Choroid plexus epithelial cell (primary cell): ENCODE data around the gene TP53I13.

ENCODE experiments used
- DNase-seq: peaks from one replicate; pipeline ENCODE4 v3.0.0-alpha.2; 2010; ENCODE audit warnings: low read depth
- H3K4me3 ChIP-seq: 2 replicates; pipeline ENCODE4 v1.5.1; 2011; ENCODE audit warnings: low read depth, mild to moderate bottlenecking, control low read depth, low read length, moderate library complexity
- TF ChIP-seq, protein P1 (sequence below): conservative IDR thresholded peaks from 2 replicates; pipeline ENCODE4 v1.5.1; 2011; ENCODE audit warnings: low read depth, mild to moderate bottlenecking, control low read depth, inconsistent platforms, low read length, moderate library complexity

Gene TP53I13

GRCh38 chr17:29614349-29615047, 46.0 kb downstream of the TP53I13 start:
- no peak overlapping the region for H3K4me3 ChIP-seq

DNA sequence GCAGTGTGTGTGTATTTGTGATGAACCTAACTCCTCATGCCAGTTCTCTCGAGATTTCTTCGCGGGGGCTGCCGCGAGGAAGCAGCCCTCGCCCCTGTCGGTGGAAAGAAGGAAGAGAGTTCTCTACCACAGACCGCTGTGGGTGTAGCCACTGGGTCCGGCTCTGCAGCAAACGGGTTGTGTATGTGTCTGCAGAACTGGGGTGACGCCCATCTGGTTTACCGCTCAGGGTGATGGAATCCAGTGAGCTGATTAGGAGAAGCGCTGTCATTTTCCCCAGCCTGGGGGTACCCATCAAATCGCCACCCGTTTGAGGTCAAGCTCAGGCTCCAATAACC, 46.5 kb downstream of the TP53I13 start:
- peak; percentile 62 for DNase-seq
- TF ChIP-seq, protein P1, sequence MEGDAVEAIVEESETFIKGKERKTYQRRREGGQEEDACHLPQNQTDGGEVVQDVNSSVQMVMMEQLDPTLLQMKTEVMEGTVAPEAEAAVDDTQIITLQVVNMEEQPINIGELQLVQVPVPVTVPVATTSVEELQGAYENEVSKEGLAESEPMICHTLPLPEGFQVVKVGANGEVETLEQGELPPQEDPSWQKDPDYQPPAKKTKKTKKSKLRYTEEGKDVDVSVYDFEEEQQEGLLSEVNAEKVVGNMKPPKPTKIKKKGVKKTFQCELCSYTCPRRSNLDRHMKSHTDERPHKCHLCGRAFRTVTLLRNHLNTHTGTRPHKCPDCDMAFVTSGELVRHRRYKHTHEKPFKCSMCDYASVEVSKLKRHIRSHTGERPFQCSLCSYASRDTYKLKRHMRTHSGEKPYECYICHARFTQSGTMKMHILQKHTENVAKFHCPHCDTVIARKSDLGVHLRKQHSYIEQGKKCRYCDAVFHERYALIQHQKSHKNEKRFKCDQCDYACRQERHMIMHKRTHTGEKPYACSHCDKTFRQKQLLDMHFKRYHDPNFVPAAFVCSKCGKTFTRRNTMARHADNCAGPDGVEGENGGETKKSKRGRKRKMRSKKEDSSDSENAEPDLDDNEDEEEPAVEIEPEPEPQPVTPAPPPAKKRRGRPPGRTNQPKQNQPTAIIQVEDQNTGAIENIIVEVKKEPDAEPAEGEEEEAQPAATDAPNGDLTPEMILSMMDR, result peak; percentile 5
- H3K4me3 ChIP-seq, result peak overlapping the region; percentile 47

More at GRCh38 chr17:29614349-29615047, 46.0 kb downstream of the TP53I13 start:
- no peak for DNase-seq
- TF ChIP-seq, protein P1, result no peak

- TF ChIP-seq, protein P1, result peak; percentile 0
- peak overlapping the region; percentile 47 for H3K4me3 ChIP-seq
- peak; percentile 92 for DNase-seq
These were observed 47.2 kb downstream of the TP53I13 start for GRCh38 chr17:29615492-29616299.

GRCh38 chr17:29616300-29617048, 48.0 kb downstream of the TP53I13 start:
- peak overlapping the region; percentile 47 for H3K4me3 ChIP-seq
- TF ChIP-seq, protein P1, result no peak
- no peak for DNase-seq

DNA sequence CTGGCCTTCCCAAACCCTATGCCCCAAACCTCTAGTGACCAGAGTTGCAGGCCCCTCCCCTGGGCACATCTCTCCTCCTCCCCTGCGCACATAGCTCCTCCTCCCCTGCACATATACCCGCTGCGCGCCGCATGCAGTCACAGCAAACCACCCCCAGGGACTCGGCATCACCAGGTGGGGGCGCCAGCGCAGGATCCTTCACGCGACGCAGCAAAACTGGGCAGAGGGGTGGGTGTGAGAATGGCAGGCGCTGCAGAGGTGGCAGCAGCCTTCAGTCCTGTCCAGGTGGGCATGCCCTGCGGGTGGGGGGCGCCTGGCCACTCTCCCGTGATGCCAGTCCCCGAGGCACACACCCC, 48.6 kb downstream of the TP53I13 start:
- TF ChIP-seq, protein P1, result peak; percentile 74
- DNase-seq, result peak; percentile 78
- H3K4me3 ChIP-seq, result peak overlapping the region; percentile 49

- peak; percentile 84 for DNase-seq
- TF ChIP-seq, protein P1, result peak; percentile 62
These were observed 49.2 kb downstream of the TP53I13 start for GRCh38 chr17:29617481-29618271.

More at GRCh38 chr17:29617481-29618271, 49.2 kb downstream of the TP53I13 start:
- peak overlapping the region; percentile 49 for H3K4me3 ChIP-seq
